ENCODE measurements around the gene NCAPD3.
"Not testable (repeated sequence)": the region's sequence is repeated elsewhere in the genome, so short reads cannot be mapped to it uniquely, and the experiment has no call there.

Gene NCAPD3

GRCh38 chr11:134223836-134224709 lies at the start of gene NCAPD3, which contains the start of gene VPS26B:
NCAPD3 (minus strand) TSS chr11:134223967; CDS start chr11:134223926, 41 bp downstream.
VPS26B (plus strand) TSS chr11:134224671; CDS start chr11:134225123, 452 bp downstream.
- DNase-seq (ENCODE audit: low read depth in 3 of 3) = peak; percentile 88 to 93 (median 93)

GRCh38 chr11:134273317-134273712 lies 49.5 kb upstream of the NCAPD3 start:
- no peak for DNase-seq (ENCODE audit: low read depth in 3 of 3)

GRCh38 chr11:134272381-134273316 lies 48.9 kb upstream of the NCAPD3 start:
- DNase-seq (ENCODE audit: low read depth in 3 of 3) = no peak

GRCh38 chr11:134271978-134272377 lies 48.2 kb upstream of the NCAPD3 start:
- no peak for DNase-seq (ENCODE audit: low read depth in 3 of 3)

GRCh38 chr11:134270250-134270714 lies 46.5 kb upstream of the NCAPD3 start:
- DNase-seq (ENCODE audit: low read depth in 3 of 3) = no peak

GRCh38 chr11:134267966-134268365 lies 44.2 kb upstream of the NCAPD3 start:
- DNase-seq (ENCODE audit: low read depth in 3 of 3) = no peak

- DNase-seq (ENCODE audit: low read depth in 3 of 3) = no peak
Measured at GRCh38 chr11:134267461-134267860, 43.7 kb upstream of the NCAPD3 start.

GRCh38 chr11:134266841-134267251 lies 43.1 kb upstream of the NCAPD3 start:
- DNase-seq (ENCODE audit: low read depth in 3 of 3) = no peak

GRCh38 chr11:134266440-134266839 lies 42.7 kb upstream of the NCAPD3 start:
- DNase-seq (ENCODE audit: low read depth in 3 of 3) = no peak

GRCh38 chr11:134264966-134265764 lies 41.4 kb upstream of the NCAPD3 start:
- no peak for DNase-seq (ENCODE audit: low read depth in 3 of 3)

- no peak for DNase-seq (ENCODE audit: low read depth in 3 of 3)
Measured at GRCh38 chr11:134261626-134262488, 38.1 kb upstream of the NCAPD3 start.

GRCh38 chr11:134260983-134261382 lies 37.2 kb upstream of the NCAPD3 start:
- DNase-seq (ENCODE audit: low read depth in 3 of 3) = no peak

- DNase-seq (ENCODE audit: low read depth in 3 of 3) = no peak
Measured at GRCh38 chr11:134260503-134260902, 36.7 kb upstream of the NCAPD3 start.

- DNase-seq (ENCODE audit: low read depth in 3 of 3) = no peak
Measured at GRCh38 chr11:134258577-134258976, 34.8 kb upstream of the NCAPD3 start.

GRCh38 chr11:134257101-134257500 lies 33.3 kb upstream of the NCAPD3 start:
- no peak for DNase-seq (ENCODE audit: low read depth in 3 of 3)

- DNase-seq (ENCODE audit: low read depth in 3 of 3) = not testable (repeated sequence)
Measured at GRCh38 chr11:134255184-134255561, 31.4 kb upstream of the NCAPD3 start.

GRCh38 chr11:134254433-134255183 lies 30.8 kb upstream of the NCAPD3 start:
- no peak for DNase-seq (ENCODE audit: low read depth in 3 of 3)

GRCh38 chr11:134253188-134253993 lies 29.6 kb upstream of the NCAPD3 start, which contains the start of the genes ACAD8 and THYN1:
ACAD8 (plus strand) TSS chr11:134253568; CDS start chr11:134253601, 33 bp downstream.
THYN1 (minus strand) TSS chr11:134253352; CDS start chr11:134252882, 470 bp downstream.
- peak; percentile 84 to 93 (median 92) for DNase-seq (ENCODE audit: low read depth in 3 of 3)
